A673 (cell line): ENCODE measurements around the gene KLLN. TPM values are rescaled to one million over a fixed set of nuclear protein-coding genes. Genes with fewer than 3 reads are reported as not detected.

Experiments
- BruUV-seq: library from RNA; stranded (reverse); fragments of 400-500 nt; replicated peaks from 2 replicates; lab custom pipeline; 2021; lab: Mats Ljungman, UMichigan
- CTCF ChIA-PET: fragments of 300-600 bp; sonication (Branson Sonifier 250); formaldehyde crosslinking; loops from one replicate; lab custom pipeline; 2022; ENCODE audit warnings: antibody characterized with exemption; lab: Charles Lee
- POLR2A ChIA-PET: fragments of 300-600 bp; sonication (Branson Sonifier 250); formaldehyde crosslinking; loops from one replicate; lab custom pipeline; 2022; ENCODE audit warnings: antibody characterized with exemption; ENCODE audit not compliant: low non-redundant PET; lab: Charles Lee
- DNase-seq: peaks from one replicate; pipeline ENCODE4 v3.0.0-alpha.2; 2015; ENCODE audit warnings: low spot score
- H3K27ac ChIP-seq: fragments of 200-600 bp; sonication (generic); 2 replicates; pipeline ENCODE4 v1.5.1; 2016; ENCODE audit warnings: mixed run types, low read depth, mild to moderate bottlenecking, mixed read lengths, antibody characterized with exemption, low read length; ENCODE audit not compliant: poor library complexity, severe bottlenecking
- H3K27me3 ChIP-seq: fragments of 200-600 bp; sonication (generic); replicated peaks from 2 replicates; pipeline ENCODE4 v1.6.1; 2017; ENCODE audit warnings: mixed run types, low read depth, mild to moderate bottlenecking, mixed read lengths, antibody characterized with exemption, low read length; ENCODE audit not compliant: insufficient read depth, poor library complexity
- H3K36me3 ChIP-seq: fragments of 200-600 bp; sonication (generic); 2 replicates; pipeline ENCODE4 v1.6.1; 2016; ENCODE audit warnings: mixed run types, mild to moderate bottlenecking, mixed read lengths, antibody characterized with exemption, low read length; ENCODE audit not compliant: insufficient read depth, poor library complexity, severe bottlenecking
- H3K4me1 ChIP-seq: fragments of 200-600 bp; sonication (generic); 2 replicates; pipeline ENCODE4 v1.6.1; 2017; ENCODE audit warnings: mixed run types, mild to moderate bottlenecking, mixed read lengths, antibody characterized with exemption, low read length; ENCODE audit not compliant: insufficient read depth, poor library complexity, severe bottlenecking
- H3K4me3 ChIP-seq: fragments of 200-600 bp; sonication (generic); 2 replicates; pipeline ENCODE4 v1.5.1; 2016; ENCODE audit warnings: low read depth, mixed run types, mild to moderate bottlenecking, mixed read lengths, low read length; ENCODE audit not compliant: poor library complexity, severe bottlenecking
- H3K9me3 ChIP-seq: fragments of 200-600 bp; sonication (generic); 2 replicates; pipeline ENCODE4 v1.6.1; 2016; ENCODE audit warnings: mixed run types, low read depth, mild to moderate bottlenecking, mixed read lengths, antibody characterized with exemption, low read length; ENCODE audit not compliant: poor library complexity, severe bottlenecking
- CTCF ChIP-seq: fragments of 300-800, 200-600 bp; sonication (generic); conservative IDR thresholded peaks from 2 replicates; pipeline ENCODE4 v1.5.1; 2017; ENCODE audit warnings: low read depth, mild to moderate bottlenecking, antibody characterized with exemption, low read length, moderate library complexity, mixed read lengths
- EZH2 ChIP-seq: fragments of 200-600 bp; sonication (generic); IDR thresholded peaks from 2 replicates; pipeline ENCODE4 v1.6.1; 2017; ENCODE audit warnings: borderline replicate concordance, low read depth, mild to moderate bottlenecking, mixed read lengths, antibody characterized with exemption, low read length; ENCODE audit not compliant: poor library complexity, severe bottlenecking
- intact Hi-C: fragments of 100-400 bp; cut with micrococcal nuclease; formaldehyde crosslinking; loops from one replicate; pipeline ENCODE4 v1.10.0; 2022; ENCODE audit not compliant: unreplicated experiment
- total RNA-seq: library from RNA; stranded (reverse); gene quantifications from 2 replicates; pipeline ENCODE4 v1.2.3, GENCODE V29; 2021

The KLLN gene
- total RNA-seq, 1 experiment from 2014 or later, result 0.32 TPM

GRCh38 chr10:87817609-87818504, 45.5 kb downstream of the KLLN start, which contains the start of gene ATAD1:
TSS of gene ATAD1 (minus strand) at chr10:87818226. CDS start at chr10:87814599, 3,627 bp downstream.
- peak within 1 kb of the TSS; percentile 77 for H3K4me3 ChIP-seq
- peak; percentile 93 for DNase-seq
- intact Hi-C loops, result no loop called here
- BruUV-seq, result no TSS peak
- ChIA-PET CTCF (no interaction called here), POLR2A (no interaction called here)
- peak; percentile 35 for TF ChIP-seq CTCF
- no peak for TF ChIP-seq EZH2
- H3K27me3 ChIP-seq, result no peaks in the 10 kb centered on the region
- peaks cover 15% of the 10 kb centered on the region for H3K36me3 ChIP-seq
- H3K4me1 ChIP-seq, result peaks cover 17% of the 10 kb centered on the region
- H3K9me3 ChIP-seq, result no peaks in the 10 kb centered on the region
- peak within 1 kb of the TSS; percentile 77 for H3K27ac ChIP-seq

GRCh38 chr10:87816898-87817608, 46.3 kb downstream of the KLLN start:
- CTCF ChIA-PET, result no interaction called here
- POLR2A ChIA-PET, result no interaction called here
- intact Hi-C loops, result no loop called here
- no peak for TF ChIP-seq CTCF
- Histone ChIP-seq H3K9me3 (no peaks in the 10 kb centered on the region), H3K27ac (peak overlapping the region; percentile 77), H3K36me3 (peaks cover 21% of the 10 kb centered on the region), H3K27me3 (no peaks in the 10 kb centered on the region), H3K4me1 (peaks cover 17% of the 10 kb centered on the region), H3K4me3 (peak overlapping the region; percentile 77)
- peak; percentile 6 for DNase-seq
- BruUV-seq, result no TSS peak

GRCh38 chr10:87816163-87816897, 47.0 kb downstream of the KLLN start:
- Histone ChIP-seq H3K27me3 (no peaks in the 10 kb centered on the region), H3K36me3 (peaks cover 28% of the 10 kb centered on the region), H3K27ac (no peak overlapping the region), H3K9me3 (no peaks in the 10 kb centered on the region), H3K4me1 (peaks cover 17% of the 10 kb centered on the region), H3K4me3 (peak overlapping the region; percentile 77)
- TSS peak; percentile 38 for BruUV-seq
- intact Hi-C loops, result no loop called here
- ChIA-PET POLR2A (no interaction called here), CTCF (no interaction called here)
- DNase-seq, result no peak
- TF ChIP-seq CTCF (no peak; the same call in 1 of the 2 replicates), EZH2 (no peak)
